Astrocyte (in vitro differentiated cells and primary cell): ENCODE results near the gene PSMB3. TPM values are rescaled to one million over a fixed set of nuclear protein-coding genes. Genes with fewer than 3 reads are reported as not detected.
"Not testable (repeated sequence)": the region's sequence is repeated elsewhere in the genome, so short reads cannot be mapped to it uniquely, and the experiment has no call there.

Source experiments
- DNase-seq: peaks from one replicate; pipeline ENCODE4 v3.0.0-alpha.2; 2010; ENCODE audit warnings: low read depth
- FAIRE-seq: peaks from 2 replicates; lab custom pipeline; 2011; peaks lifted over from hg19 to GRCh38; lab: Jason Lieb, UNC
- H2AFZ ChIP-seq: 2 replicates; pipeline ENCODE4 v1.6.0; 2012; ENCODE audit warnings: low read depth, low read length, inconsistent platforms
- H3K27ac ChIP-seq: 2 replicates; pipeline ENCODE4 v1.5.1; 2011; ENCODE audit warnings: low read depth, low read length, inconsistent platforms
- H3K27me3 ChIP-seq: 2 replicates; pipeline ENCODE4 v1.6.0; 2011; ENCODE audit warnings: low read length, inconsistent platforms; ENCODE audit not compliant: insufficient read depth
- H3K36me3 ChIP-seq: 2 replicates; pipeline ENCODE4 v1.5.1; 2011; ENCODE audit warnings: low read length, inconsistent platforms; ENCODE audit not compliant: insufficient read depth
- H3K4me1 ChIP-seq: 2 replicates; pipeline ENCODE4 v1.5.1; 2011; ENCODE audit warnings: low read length, inconsistent platforms; ENCODE audit not compliant: insufficient read depth
- H3K4me2 ChIP-seq: 2 replicates; pipeline ENCODE4 v1.6.0; 2012; ENCODE audit warnings: low read length, inconsistent platforms
- H3K4me3 ChIP-seq: 2 replicates; pipeline ENCODE4 v1.5.1; 2011; ENCODE audit warnings: low read depth, mild to moderate bottlenecking, low read length, inconsistent platforms; ENCODE audit not compliant: insufficient read depth
- H3K79me2 ChIP-seq: 2 replicates; pipeline ENCODE4 v1.6.0; 2012; ENCODE audit warnings: mild to moderate bottlenecking, low read length, inconsistent platforms; ENCODE audit not compliant: insufficient read depth
- H3K9ac ChIP-seq: 2 replicates; pipeline ENCODE4 v1.6.0; 2012; ENCODE audit warnings: mild to moderate bottlenecking, low read length, inconsistent platforms
- H3K9me3 ChIP-seq: 2 replicates; pipeline ENCODE4 v1.5.1; 2012; ENCODE audit warnings: low read depth, mild to moderate bottlenecking, low read length, inconsistent platforms; ENCODE audit not compliant: insufficient read depth
- H4K20me1 ChIP-seq: 2 replicates; pipeline ENCODE4 v1.6.0; 2012; ENCODE audit warnings: low read length, inconsistent platforms; ENCODE audit not compliant: insufficient read depth
- H3K27ac Mint-ChIP-seq: one replicate; pipeline ENCODE4 v1.8.0; 2021; ENCODE audit warnings: mild to moderate bottlenecking, mixed read lengths; ENCODE audit not compliant: unreplicated experiment
- H3K27me3 Mint-ChIP-seq: one replicate; pipeline ENCODE4 v1.8.0; 2021; ENCODE audit warnings: low read depth, mixed read lengths; ENCODE audit not compliant: unreplicated experiment
- H3K36me3 Mint-ChIP-seq: one replicate; pipeline ENCODE4 v1.8.0; 2021; ENCODE audit warnings: low read depth, mixed read lengths; ENCODE audit not compliant: unreplicated experiment
- H3K4me1 Mint-ChIP-seq: one replicate; pipeline ENCODE4 v1.8.0; 2021; ENCODE audit warnings: low read depth, mixed read lengths; ENCODE audit not compliant: unreplicated experiment
- H3K4me3 Mint-ChIP-seq: one replicate; pipeline ENCODE4 v1.8.0; 2021; ENCODE audit warnings: mild to moderate bottlenecking, moderate library complexity, mixed read lengths; ENCODE audit not compliant: unreplicated experiment
- H3K9me3 Mint-ChIP-seq: one replicate; pipeline ENCODE4 v1.8.0; 2021; ENCODE audit warnings: mild to moderate bottlenecking, mixed read lengths; ENCODE audit not compliant: unreplicated experiment
- EZH2 ChIP-seq: IDR thresholded peaks from 2 replicates; pipeline ENCODE4 v1.6.1; 2012; ENCODE audit warnings: mild to moderate bottlenecking, low read length, inconsistent platforms; ENCODE audit not compliant: insufficient read depth
- total RNA-seq: library from RNA; stranded (reverse); gene quantifications from 2 replicates; pipeline ENCODE4 v1.2.1, GENCODE V29; 2021
- TF ChIP-seq, protein P1 (sequence below): IDR thresholded peaks from 2 replicates; pipeline ENCODE4 v1.5.1; 2011; ENCODE audit warnings: low read depth, mild to moderate bottlenecking, inconsistent platforms, low read length, moderate library complexity; ENCODE audit not compliant: insufficient read depth

PSMB3 gene
- total RNA-seq, 1 donor from 2014 or later = 191 TPM

DNA sequence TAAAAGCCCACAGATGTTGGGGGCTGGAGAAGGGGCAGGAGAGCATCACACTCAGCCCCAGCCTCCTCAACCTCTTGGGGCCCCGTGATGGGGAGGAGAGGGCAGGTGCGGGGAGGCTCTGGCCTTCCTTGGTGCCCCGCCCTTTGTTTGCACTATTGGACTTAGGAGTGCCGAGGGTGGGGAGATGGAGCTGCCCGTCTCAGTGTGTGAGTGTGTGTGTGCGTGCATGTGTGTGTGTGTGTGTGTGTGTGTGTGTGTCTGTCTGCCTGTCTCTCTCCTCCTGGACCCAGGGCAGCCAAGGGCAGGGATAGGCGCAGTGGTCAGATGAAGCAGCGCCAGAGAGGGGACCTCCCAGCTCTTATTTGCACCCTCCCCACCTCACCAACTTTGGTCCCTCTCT is 26.4 kb upstream of the PSMB3 start:
- not testable (repeated sequence) for H3K9me3 ChIP-seq, H3K9ac ChIP-seq, H4K20me1 ChIP-seq, H3K36me3 Mint-ChIP-seq, H3K9me3 Mint-ChIP-seq, H3K27ac ChIP-seq, H3K4me2 ChIP-seq, H3K4me3 ChIP-seq, H2AFZ ChIP-seq, FAIRE-seq, H3K27ac Mint-ChIP-seq, H3K4me3 Mint-ChIP-seq, H3K79me2 ChIP-seq, H3K36me3 ChIP-seq, DNase-seq, H3K27me3 ChIP-seq, H3K27me3 Mint-ChIP-seq
- H3K4me1 Mint-ChIP-seq = peaks cover 10% of the 10 kb centered on the region
- H3K4me1 ChIP-seq = peaks cover 14% of the 10 kb centered on the region

DNA sequence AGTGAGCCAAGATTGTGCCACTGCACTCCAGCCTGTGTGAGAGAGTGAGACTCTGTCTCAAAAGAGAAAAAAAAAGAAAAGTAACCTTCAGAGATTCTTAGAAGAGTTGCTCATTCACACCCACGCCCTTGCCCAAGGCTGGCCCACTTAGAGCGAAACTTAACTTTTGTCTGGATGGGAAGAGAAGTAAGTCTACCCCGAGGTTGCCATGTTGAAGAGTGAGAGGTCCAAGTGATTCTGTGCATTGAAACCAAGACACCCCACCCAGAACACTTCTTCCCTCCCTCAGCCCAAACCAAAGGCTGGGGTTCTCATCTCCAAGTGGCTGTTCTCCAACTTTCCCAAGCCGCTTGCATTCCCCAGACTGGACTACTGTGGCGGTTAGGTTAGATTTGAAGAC is 24.8 kb upstream of the PSMB3 start:
- Histone ChIP-seq H3K27ac (no peak overlapping the region), H4K20me1 (peaks cover 20% of the 10 kb centered on the region), H3K4me3 (no peak overlapping the region), H3K27me3 (no peaks in the 10 kb centered on the region), H2AFZ (no peak overlapping the region), H3K4me2 (no peak overlapping the region), H3K9ac (no peak overlapping the region), H3K79me2 (no peaks in the 10 kb centered on the region), H3K9me3 (no peaks in the 10 kb centered on the region), H3K36me3 (no peaks in the 10 kb centered on the region), H3K4me1 (peaks cover 16% of the 10 kb centered on the region)
- no peaks in the 10 kb centered on the region for H3K9me3 Mint-ChIP-seq
- peaks cover 2% of the 10 kb centered on the region for H3K27me3 Mint-ChIP-seq
- H3K4me1 Mint-ChIP-seq = peaks cover 15% of the 10 kb centered on the region
- no peak overlapping the region for H3K27ac Mint-ChIP-seq
- no peak overlapping the region for H3K4me3 Mint-ChIP-seq
- DNase-seq (no peak), FAIRE-seq (no peak)
- peaks cover 10% of the 10 kb centered on the region for H3K36me3 Mint-ChIP-seq
- TF ChIP-seq EZH2 = no peak
- TF ChIP-seq, protein P1, sequence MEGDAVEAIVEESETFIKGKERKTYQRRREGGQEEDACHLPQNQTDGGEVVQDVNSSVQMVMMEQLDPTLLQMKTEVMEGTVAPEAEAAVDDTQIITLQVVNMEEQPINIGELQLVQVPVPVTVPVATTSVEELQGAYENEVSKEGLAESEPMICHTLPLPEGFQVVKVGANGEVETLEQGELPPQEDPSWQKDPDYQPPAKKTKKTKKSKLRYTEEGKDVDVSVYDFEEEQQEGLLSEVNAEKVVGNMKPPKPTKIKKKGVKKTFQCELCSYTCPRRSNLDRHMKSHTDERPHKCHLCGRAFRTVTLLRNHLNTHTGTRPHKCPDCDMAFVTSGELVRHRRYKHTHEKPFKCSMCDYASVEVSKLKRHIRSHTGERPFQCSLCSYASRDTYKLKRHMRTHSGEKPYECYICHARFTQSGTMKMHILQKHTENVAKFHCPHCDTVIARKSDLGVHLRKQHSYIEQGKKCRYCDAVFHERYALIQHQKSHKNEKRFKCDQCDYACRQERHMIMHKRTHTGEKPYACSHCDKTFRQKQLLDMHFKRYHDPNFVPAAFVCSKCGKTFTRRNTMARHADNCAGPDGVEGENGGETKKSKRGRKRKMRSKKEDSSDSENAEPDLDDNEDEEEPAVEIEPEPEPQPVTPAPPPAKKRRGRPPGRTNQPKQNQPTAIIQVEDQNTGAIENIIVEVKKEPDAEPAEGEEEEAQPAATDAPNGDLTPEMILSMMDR = no peak

DNA sequence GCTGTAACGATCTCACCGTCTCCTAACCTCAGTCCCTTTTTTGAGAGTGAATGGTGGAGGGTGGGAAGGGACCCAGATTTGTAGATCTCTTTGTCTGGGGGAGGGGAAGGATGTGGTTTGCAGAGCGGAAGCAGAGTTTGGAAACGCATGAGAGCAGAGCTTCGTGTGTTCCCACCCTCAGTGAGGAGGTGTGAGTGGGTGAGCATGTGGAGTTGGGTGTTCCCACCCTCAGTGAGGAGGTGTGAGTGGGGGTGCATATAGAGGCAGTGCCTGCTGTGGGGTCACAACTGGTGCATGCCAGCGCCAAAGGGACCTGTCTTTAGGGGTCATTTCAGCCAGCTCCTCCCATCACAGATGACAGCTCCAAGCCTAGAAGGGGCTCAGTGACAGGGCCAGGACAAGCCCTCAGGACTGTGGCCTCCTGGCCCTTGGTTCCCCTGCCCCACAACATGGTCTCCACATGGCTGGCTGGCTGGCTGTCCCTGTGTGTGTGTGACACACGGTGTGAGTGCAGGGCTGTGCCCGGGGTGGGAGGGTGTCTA is 24.2 kb upstream of the PSMB3 start:
- H3K27ac Mint-ChIP-seq = peak overlapping the region; percentile 18
- peaks cover 26% of the 10 kb centered on the region for H4K20me1 ChIP-seq
- no peaks in the 10 kb centered on the region for H3K36me3 ChIP-seq
- no peaks in the 10 kb centered on the region for H3K27me3 ChIP-seq
- H3K79me2 ChIP-seq = no peaks in the 10 kb centered on the region
- H3K9me3 Mint-ChIP-seq = no peaks in the 10 kb centered on the region
- H3K27me3 Mint-ChIP-seq = no peaks in the 10 kb centered on the region
- H3K9ac ChIP-seq = no peak overlapping the region
- FAIRE-seq = no peak
- peak overlapping the region; percentile 75 for H3K4me3 Mint-ChIP-seq
- no peak overlapping the region for H3K4me3 ChIP-seq
- DNase-seq = no peak
- TF ChIP-seq, protein P1 = no peak
- no peak for TF ChIP-seq EZH2
- H3K4me1 Mint-ChIP-seq = peaks cover 15% of the 10 kb centered on the region
- no peak overlapping the region for H2AFZ ChIP-seq
- peaks cover 13% of the 10 kb centered on the region for H3K36me3 Mint-ChIP-seq
- no peak overlapping the region for H3K27ac ChIP-seq
- H3K4me2 ChIP-seq = no peak overlapping the region
- peaks cover 16% of the 10 kb centered on the region for H3K4me1 ChIP-seq
- no peaks in the 10 kb centered on the region for H3K9me3 ChIP-seq
